ENCODE measurements around the gene PTPRN2. TPM values are rescaled to one million over a fixed set of nuclear protein-coding genes. Genes with fewer than 3 reads are reported as not detected.

Gene PTPRN2
- total and polyA plus RNA-seq, 9 of the 15 experiments (the other 6 are each of a cell fraction or from before 2014, with no cell fraction given): not detected

DNA sequence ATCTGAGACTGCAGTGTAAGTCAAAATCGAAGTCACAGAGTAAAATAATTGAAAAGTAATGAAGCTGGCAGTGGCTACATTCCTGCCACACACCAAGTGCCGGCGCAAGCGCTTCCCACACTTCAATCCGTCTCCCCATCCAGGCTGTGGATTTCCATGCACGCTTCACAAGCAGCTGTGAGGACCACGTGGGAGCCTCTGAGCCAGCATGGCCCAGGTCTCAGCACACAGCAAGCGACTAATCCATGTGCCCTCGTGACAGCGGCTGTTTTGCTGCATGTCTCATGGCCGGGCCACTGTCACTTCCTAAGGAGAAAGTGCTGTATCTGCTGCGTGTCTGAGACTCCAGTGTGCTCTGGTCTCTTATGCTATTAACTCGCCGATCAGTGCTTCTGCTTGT lies 683.9 kb downstream of the PTPRN2 start:
- intact Hi-C loops (cut with micrococcal nuclease): no loop called here
- no peak overlapping the region for H3K9ac ChIP-seq (ENCODE audit: insufficient read depth in 1 of 2, low read depth in 2 of 2, low read length in 2 of 2)
- H4K20me1 ChIP-seq (replicated peaks; ENCODE audit: control insufficient read depth, insufficient read depth, low read length): peaks cover 10% of the 10 kb centered on the region; the same call in 1 of the 2 replicates
- no peaks in the 10 kb centered on the region for H3K79me2 ChIP-seq (ENCODE audit: control insufficient read depth, insufficient read depth, low read length)
- FAIRE-seq (no peak), ATAC-seq (no peak), DNase-seq (ENCODE audit: extremely low read depth in 1 of 4, low spot score in 3 of 4) (no peak)
- no peak overlapping the region for H3K4me2 ChIP-seq (ENCODE audit: insufficient read depth, low read length)
- no peaks in the 10 kb centered on the region for H3K9me3 ChIP-seq (replicated peaks; ENCODE audit: control insufficient read depth, insufficient read depth, low read depth, low read length)
- H3K4me1 ChIP-seq (replicated peaks in 1 of 2; ENCODE audit: control insufficient read depth in 2 of 2, insufficient read depth in 2 of 2, low read length in 2 of 2): peaks cover 0 to 10% of the 10 kb centered on the region in 2 experiments; a peak in 1 of 5 replicates
- H3K4me3 ChIP-seq: no peak overlapping the region
- BruUV-seq (replicated peaks): no TSS peak
- no peak overlapping the region for H2AFZ ChIP-seq (ENCODE audit: low read depth, low read length)
- peaks cover 57 to 94% of the 10 kb centered on the region in 2 experiments for H3K27me3 ChIP-seq (ENCODE audit: control insufficient read depth in 2 of 2, insufficient read depth in 2 of 2, low read length in 2 of 2)
- H3K27ac ChIP-seq (ENCODE audit: extremely low read depth, low read depth, low read length): no peak overlapping the region
- TF ChIP-seq MAFF (IDR thresholded peaks at IDR 0.05; ENCODE audit: low read length) (no peak), MCM7 (IDR thresholded peaks at IDR 0.05) (peak in 1 of 2 experiments; percentile 22; a peak in 1 of 4 replicates)
- POLR2A ChIA-PET: no interaction called here
- no peaks in the 10 kb centered on the region for H3K36me3 ChIP-seq (ENCODE audit: control insufficient read depth, insufficient read depth, low read length)
- in situ Hi-C loops (cut with MboI): no loop called here
- WGBS (ENCODE audit: insufficient coverage, low coverage, missing lambda C conversion rate): 1% methylated on average over 14 of the region's 14 CpGs
- H3K9me1 ChIP-seq (ENCODE audit: control insufficient read depth, insufficient read depth, low read length): no peaks in the 10 kb centered on the region
- CTCF ChIA-PET (ENCODE audit: low intra/inter-chr PET ratio): no interaction called here

DNA sequence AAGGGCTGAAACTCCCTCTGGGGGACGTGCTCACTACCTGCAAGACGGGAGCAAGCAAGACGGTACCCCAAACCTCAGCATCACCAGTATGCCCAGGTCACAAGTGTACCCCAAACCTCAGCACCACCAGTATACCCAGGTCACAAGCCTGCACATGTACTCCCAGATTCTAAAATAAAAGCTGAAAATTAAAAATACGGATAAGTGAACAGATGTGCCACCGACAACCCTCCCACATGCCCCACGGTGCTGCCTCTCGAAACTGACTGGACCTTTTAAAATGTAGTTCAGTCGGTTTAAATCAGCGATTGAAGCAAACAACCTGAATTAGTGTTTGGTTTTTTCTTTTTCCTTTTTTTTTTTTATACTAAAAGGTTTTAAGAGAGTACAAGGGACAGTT lies 684.3 kb downstream of the PTPRN2 start:
- CTCF ChIA-PET (ENCODE audit: low intra/inter-chr PET ratio): no interaction called here
- H3K4me2 ChIP-seq (ENCODE audit: insufficient read depth, low read length): no peak overlapping the region
- peaks cover 10% of the 10 kb centered on the region for H4K20me1 ChIP-seq (replicated peaks; ENCODE audit: control insufficient read depth, insufficient read depth, low read length)
- BruUV-seq (replicated peaks): no TSS peak
- POLR2A ChIA-PET: no interaction called here
- peaks cover 0 to 10% of the 10 kb centered on the region in 2 experiments; a peak in 1 of 5 replicates for H3K4me1 ChIP-seq (replicated peaks in 1 of 2; ENCODE audit: control insufficient read depth in 2 of 2, insufficient read depth in 2 of 2, low read length in 2 of 2)
- no peaks in the 10 kb centered on the region for H3K79me2 ChIP-seq (ENCODE audit: control insufficient read depth, insufficient read depth, low read length)
- in situ Hi-C loops (cut with MboI) (no loop called here), intact Hi-C loops (cut with micrococcal nuclease) (no loop called here)
- H3K9me3 ChIP-seq (replicated peaks; ENCODE audit: control insufficient read depth, insufficient read depth, low read depth, low read length): no peaks in the 10 kb centered on the region
- no peak overlapping the region for H3K4me3 ChIP-seq
- H2AFZ ChIP-seq (ENCODE audit: low read depth, low read length): no peak overlapping the region
- H3K36me3 ChIP-seq (ENCODE audit: control insufficient read depth, insufficient read depth, low read length): no peaks in the 10 kb centered on the region
- FAIRE-seq: no peak
- no peak for DNase-seq (ENCODE audit: extremely low read depth in 1 of 4, low spot score in 3 of 4)
- H3K9ac ChIP-seq (ENCODE audit: insufficient read depth in 1 of 2, low read depth in 2 of 2, low read length in 2 of 2): no peak overlapping the region
- WGBS (ENCODE audit: insufficient coverage, low coverage, missing lambda C conversion rate): 4% methylated on average over 9 of the region's 9 CpGs
- no peaks in the 10 kb centered on the region for H3K9me1 ChIP-seq (ENCODE audit: control insufficient read depth, insufficient read depth, low read length)
- no peak overlapping the region for H3K27ac ChIP-seq (ENCODE audit: extremely low read depth, low read depth, low read length)
- peaks cover 61 to 95% of the 10 kb centered on the region in 2 experiments for H3K27me3 ChIP-seq (ENCODE audit: control insufficient read depth in 2 of 2, insufficient read depth in 2 of 2, low read length in 2 of 2)
- no peak for ATAC-seq
- TF ChIP-seq, protein P1, sequence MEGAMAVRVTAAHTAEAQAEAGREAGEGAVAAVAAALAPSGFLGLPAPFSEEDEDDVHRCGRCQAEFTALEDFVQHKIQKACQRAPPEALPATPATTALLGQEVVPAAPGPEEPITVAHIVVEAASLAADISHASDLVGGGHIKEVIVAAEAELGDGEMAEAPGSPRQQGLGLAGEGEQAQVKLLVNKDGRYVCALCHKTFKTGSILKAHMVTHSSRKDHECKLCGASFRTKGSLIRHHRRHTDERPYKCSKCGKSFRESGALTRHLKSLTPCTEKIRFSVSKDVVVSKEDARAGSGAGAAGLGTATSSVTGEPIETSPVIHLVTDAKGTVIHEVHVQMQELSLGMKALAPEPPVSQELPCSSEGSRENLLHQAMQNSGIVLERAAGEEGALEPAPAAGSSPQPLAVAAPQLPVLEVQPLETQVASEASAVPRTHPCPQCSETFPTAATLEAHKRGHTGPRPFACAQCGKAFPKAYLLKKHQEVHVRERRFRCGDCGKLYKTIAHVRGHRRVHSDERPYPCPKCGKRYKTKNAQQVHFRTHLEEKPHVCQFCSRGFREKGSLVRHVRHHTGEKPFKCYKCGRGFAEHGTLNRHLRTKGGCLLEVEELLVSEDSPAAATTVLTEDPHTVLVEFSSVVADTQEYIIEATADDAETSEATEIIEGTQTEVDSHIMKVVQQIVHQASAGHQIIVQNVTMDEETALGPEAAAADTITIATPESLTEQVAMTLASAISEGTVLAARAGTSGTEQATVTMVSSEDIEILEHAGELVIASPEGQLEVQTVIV (CRISPR knock-in tag; IDR thresholded peaks at IDR 0.05; ENCODE audit: borderline replicate concordance): no peak
- peak in 1 of 2 experiments; percentile 2 for TF ChIP-seq E2F6 (IDR thresholded peaks at IDR 0.05; ENCODE audit: borderline replicate concordance in 1 of 2, extremely low read depth in 1 of 2, insufficient read depth in 1 of 2, insufficient read length in 1 of 2, low read depth in 1 of 2, low read length in 1 of 2, poor library complexity in 1 of 2, severe bottlenecking in 1 of 2)
